Hepatocyte (in vitro differentiated cells): ENCODE results near the gene CCL24.

Experiments
- CTCF ChIP-seq: fragments of 200-600 bp; sonication (generic); IDR thresholded peaks from 2 replicates; pipeline ENCODE4 v1.5.1; 2016; ENCODE audit warnings: antibody characterized with exemption, mild to moderate bottlenecking; ENCODE audit not compliant: poor library complexity
- EZH2 ChIP-seq: fragments of 200-600 bp; sonication (generic); IDR thresholded peaks from 2 replicates; pipeline ENCODE4 v1.6.1; 2016; ENCODE audit warnings: antibody characterized with exemption, mild to moderate bottlenecking, borderline replicate concordance

- TF ChIP-seq CTCF (no peak), EZH2 (no peak)
Measured at GRCh38 chr7:75793676-75794075, 19.9 kb downstream of the CCL24 start.
